ENCODE results near the gene ZNF605.

Gene ZNF605

DNA sequence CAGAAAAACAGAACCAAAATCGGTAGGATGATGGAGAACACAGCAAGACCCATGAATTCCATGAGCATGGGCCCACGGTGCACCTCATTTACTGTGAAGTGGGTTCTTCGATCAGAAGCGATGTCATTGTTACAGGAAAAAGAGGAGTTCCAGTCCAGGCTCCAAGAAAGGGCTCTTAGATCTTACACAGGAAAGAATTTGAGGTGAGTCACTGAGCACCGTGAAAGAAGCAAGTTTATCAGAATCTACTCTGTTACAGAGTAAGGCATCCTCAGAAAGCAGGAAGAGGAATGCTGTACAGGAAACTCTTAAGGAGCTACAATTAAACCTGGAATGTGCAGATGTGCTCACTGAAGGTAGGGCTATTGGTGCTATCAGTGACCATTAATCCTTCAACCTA lies 57.1 kb downstream of the ZNF605 start:
- Histone ChIP-seq H3K79me2 (ENCODE audit: insufficient read depth, low read depth) (no peaks in the 10 kb centered on the region), H3K4me1 (ENCODE audit: low read depth, poor library complexity, severe bottlenecking) (no peaks in the 10 kb centered on the region), H4K20me1 (ENCODE audit: insufficient read depth) (no peaks in the 10 kb centered on the region), H3K4me2 (no peak overlapping the region), H3K4me3 (IDR thresholded peaks at IDR 0.05; ENCODE audit: insufficient read depth, low read depth, low read length) (no peak overlapping the region), H3K9ac (no peak overlapping the region), H3K27me3 (ENCODE audit: insufficient read depth, low read depth) (no peaks in the 10 kb centered on the region), H3K27ac (no peak overlapping the region), H2AFZ (ENCODE audit: low read depth) (no peak overlapping the region), H3K36me3 (ENCODE audit: insufficient read depth) (no peaks in the 10 kb centered on the region)
- TF ChIP-seq, protein P1, sequence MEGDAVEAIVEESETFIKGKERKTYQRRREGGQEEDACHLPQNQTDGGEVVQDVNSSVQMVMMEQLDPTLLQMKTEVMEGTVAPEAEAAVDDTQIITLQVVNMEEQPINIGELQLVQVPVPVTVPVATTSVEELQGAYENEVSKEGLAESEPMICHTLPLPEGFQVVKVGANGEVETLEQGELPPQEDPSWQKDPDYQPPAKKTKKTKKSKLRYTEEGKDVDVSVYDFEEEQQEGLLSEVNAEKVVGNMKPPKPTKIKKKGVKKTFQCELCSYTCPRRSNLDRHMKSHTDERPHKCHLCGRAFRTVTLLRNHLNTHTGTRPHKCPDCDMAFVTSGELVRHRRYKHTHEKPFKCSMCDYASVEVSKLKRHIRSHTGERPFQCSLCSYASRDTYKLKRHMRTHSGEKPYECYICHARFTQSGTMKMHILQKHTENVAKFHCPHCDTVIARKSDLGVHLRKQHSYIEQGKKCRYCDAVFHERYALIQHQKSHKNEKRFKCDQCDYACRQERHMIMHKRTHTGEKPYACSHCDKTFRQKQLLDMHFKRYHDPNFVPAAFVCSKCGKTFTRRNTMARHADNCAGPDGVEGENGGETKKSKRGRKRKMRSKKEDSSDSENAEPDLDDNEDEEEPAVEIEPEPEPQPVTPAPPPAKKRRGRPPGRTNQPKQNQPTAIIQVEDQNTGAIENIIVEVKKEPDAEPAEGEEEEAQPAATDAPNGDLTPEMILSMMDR (conservative IDR thresholded peaks at IDR 0.05; ENCODE audit: low read depth, low read length), result no peak

DNA sequence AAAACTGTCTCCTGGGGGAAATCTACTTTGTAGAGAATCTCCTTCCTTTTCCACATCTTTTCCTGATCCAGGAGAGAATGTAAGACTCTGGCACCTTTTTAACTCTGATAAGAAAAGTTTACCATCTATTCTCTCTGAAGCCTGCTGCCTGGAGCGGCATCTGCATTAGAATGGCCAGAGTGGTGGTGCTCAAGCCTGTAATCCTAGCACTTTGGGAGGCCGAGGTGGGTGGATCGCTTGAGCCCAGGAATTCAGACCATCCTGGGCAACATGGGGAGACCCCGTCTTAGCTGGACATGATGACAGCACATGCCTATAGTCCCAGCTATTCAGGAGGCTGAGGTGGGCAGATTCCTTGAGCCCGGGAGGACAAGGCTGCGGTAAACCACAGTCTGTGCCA lies 67.3 kb downstream of the ZNF605 start:
- Histone ChIP-seq H3K79me2 (ENCODE audit: insufficient read depth, low read depth) (no peaks in the 10 kb centered on the region), H3K9ac (no peak overlapping the region), H3K4me1 (ENCODE audit: low read depth, poor library complexity, severe bottlenecking) (no peaks in the 10 kb centered on the region), H3K36me3 (ENCODE audit: insufficient read depth) (no peaks in the 10 kb centered on the region), H3K4me3 (IDR thresholded peaks at IDR 0.05; ENCODE audit: insufficient read depth, low read depth, low read length) (no peak overlapping the region), H3K27me3 (ENCODE audit: insufficient read depth, low read depth) (no peaks in the 10 kb centered on the region), H3K4me2 (no peak overlapping the region), H4K20me1 (ENCODE audit: insufficient read depth) (no peaks in the 10 kb centered on the region), H3K27ac (no peak overlapping the region), H2AFZ (ENCODE audit: low read depth) (no peak overlapping the region)
- TF ChIP-seq, protein P1 (conservative IDR thresholded peaks at IDR 0.05; ENCODE audit: low read depth, low read length), result no peak

DNA sequence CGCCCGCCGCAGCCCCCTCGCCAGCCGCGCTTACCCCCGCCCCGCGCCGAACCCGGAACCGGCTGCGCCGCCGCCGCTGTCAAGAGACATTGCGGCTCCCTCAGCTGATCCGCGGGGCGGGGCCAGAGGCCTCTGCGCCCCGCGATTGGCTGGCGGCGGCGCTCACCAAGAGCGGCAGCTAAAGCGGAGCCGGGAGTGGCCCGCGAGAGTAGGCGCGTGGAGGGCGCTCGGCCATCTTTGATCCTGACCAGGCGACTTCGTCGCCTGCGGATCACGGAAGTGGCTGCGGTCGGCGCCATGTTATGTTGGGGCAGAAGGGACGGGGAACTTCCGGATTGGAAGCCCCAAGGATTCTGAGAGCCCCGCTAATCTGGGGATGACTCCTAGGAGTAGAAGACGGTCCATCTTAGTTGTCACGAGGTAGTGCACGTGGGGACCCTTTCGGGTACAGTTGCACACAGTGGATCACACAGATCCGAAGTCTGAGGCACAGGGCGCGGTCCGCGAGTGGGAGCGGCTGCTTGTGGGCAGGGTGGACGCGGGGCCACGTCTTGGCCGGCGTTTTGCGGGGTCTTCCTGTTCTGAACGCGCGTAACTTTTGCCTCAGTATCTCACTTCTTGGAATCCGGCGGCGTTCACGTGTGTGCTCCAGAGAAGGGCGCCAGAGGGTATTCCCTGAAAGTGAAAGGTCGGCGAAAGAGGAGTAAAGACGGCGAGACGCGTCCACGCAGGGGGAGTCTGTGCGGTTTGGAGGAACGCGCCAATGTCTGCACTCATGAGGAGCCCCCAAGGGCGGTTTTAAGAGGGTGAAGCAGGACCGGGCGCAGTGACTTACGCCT lies 68.4 kb downstream of the ZNF605 start, which contains the start of gene CHFR:
Gene CHFR, minus strand, starts transcription at position 93 of the 839 bp plus-strand sequence. CDS start 277 bp downstream, outside the sequence.
- Histone ChIP-seq H3K9ac (no peak within 1 kb of the TSS), H2AFZ (ENCODE audit: low read depth) (no peak within 1 kb of the TSS)

DNA sequence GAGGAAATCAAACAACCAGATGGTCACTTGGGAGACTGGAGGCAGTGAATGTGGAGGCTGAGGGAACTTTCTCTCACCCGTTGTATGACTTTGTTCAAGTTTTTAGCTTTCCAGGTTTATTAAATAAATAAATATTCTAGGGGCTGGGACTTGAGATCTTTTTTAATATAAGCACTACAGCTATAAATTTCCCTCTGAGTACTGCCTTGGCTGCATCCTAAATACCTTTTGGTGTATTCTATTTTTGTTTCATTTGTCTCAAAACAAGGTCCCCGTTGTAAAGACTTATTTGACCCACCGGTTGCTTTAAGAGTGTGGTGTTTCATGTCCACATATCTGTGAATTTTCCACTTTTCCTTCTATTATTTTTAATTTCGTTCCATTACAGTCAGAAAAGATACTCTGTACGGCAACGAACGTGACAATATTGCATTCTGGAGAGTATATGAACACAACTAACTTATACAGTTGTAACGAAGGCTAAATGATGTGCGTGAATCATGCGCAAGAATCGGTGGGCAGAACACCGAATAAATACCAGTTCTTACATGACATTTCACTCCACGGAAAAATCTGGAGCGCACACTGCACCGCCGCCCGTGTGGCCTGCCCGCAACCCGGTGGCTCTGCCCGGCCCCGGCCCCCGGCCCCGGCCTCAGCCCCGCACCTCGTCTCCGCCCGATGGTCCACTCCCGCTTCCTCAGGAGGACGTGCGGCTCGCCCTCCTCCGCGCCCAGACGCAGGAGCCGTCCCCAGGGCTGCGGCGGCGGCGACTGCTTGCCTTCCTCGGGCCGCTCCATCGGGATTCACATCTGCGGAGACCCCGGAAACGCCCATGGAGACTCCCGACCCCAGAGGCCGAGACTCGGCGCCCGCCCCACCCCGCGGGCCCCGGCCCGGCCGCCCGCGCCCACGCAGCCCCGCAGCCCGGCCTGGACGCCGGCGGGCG lies 69.3 kb downstream of the ZNF605 start:
- H3K27me3 ChIP-seq (ENCODE audit: insufficient read depth, low read depth), result no peaks in the 10 kb centered on the region
- H3K4me2 ChIP-seq, result no peak overlapping the region
- no peak overlapping the region for H3K9ac ChIP-seq
- H3K4me3 ChIP-seq (IDR thresholded peaks at IDR 0.05; ENCODE audit: insufficient read depth, low read depth, low read length), result no peak overlapping the region
- no peaks in the 10 kb centered on the region for H3K4me1 ChIP-seq (ENCODE audit: low read depth, poor library complexity, severe bottlenecking)
- TF ChIP-seq, protein P1 (conservative IDR thresholded peaks at IDR 0.05; ENCODE audit: low read depth, low read length), result no peak
- no peaks in the 10 kb centered on the region for H4K20me1 ChIP-seq (ENCODE audit: insufficient read depth)
- H3K79me2 ChIP-seq (ENCODE audit: insufficient read depth, low read depth), result no peaks in the 10 kb centered on the region
- H2AFZ ChIP-seq (ENCODE audit: low read depth), result no peak overlapping the region
- H3K27ac ChIP-seq, result no peak overlapping the region
- H3K36me3 ChIP-seq (ENCODE audit: insufficient read depth), result no peaks in the 10 kb centered on the region

More for the DNA sequence above, 68.4 kb downstream of the ZNF605 start, which contains the start of gene CHFR:
- Histone ChIP-seq H3K27me3 (ENCODE audit: insufficient read depth, low read depth) (no peaks in the 10 kb centered on the region), H3K27ac (no peak within 1 kb of the TSS), H3K36me3 (ENCODE audit: insufficient read depth) (no peaks in the 10 kb centered on the region), H3K79me2 (ENCODE audit: insufficient read depth, low read depth) (no peaks in the 10 kb centered on the region), H4K20me1 (ENCODE audit: insufficient read depth) (no peaks in the 10 kb centered on the region), H3K4me3 (IDR thresholded peaks at IDR 0.05; ENCODE audit: insufficient read depth, low read depth, low read length) (no peak within 1 kb of the TSS), H3K4me2 (no peak within 1 kb of the TSS), H3K4me1 (ENCODE audit: low read depth, poor library complexity, severe bottlenecking) (no peaks in the 10 kb centered on the region)
- TF ChIP-seq, protein P1 (conservative IDR thresholded peaks at IDR 0.05; ENCODE audit: low read depth, low read length), result no peak

Measured in KMS-11 (cell line).